Measurements from ENCODE around the gene PZP.
"Not testable (repeated sequence)": the region's sequence is repeated elsewhere in the genome, so short reads cannot be mapped to it uniquely, and the experiment has no call there.

PZP gene

DNA sequence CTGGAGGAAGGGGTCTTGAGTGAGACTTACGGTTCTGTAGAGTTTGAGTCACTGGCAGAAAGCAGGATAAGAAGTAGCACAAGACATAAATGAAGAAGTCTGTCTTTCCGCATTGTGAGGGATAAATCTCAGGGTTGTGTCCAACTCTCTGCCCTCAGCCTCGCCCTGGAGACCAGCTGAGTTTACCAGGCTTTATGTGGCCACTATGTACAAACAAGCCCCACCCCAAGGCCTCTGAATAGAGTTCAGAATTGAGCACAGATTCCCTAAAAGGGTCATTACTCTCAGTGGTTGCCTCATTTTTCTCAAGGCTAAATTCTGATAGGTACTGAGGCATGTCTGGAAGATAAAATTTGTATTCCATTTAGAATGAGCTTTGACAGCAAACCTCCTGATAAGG lies at the start of gene PZP:
Gene PZP, minus strand, starts transcription at position 167 of the 400 bp plus-strand sequence. Its CDS starts 54 bp downstream, at position 113.
- no peak for DNase-seq

DNA sequence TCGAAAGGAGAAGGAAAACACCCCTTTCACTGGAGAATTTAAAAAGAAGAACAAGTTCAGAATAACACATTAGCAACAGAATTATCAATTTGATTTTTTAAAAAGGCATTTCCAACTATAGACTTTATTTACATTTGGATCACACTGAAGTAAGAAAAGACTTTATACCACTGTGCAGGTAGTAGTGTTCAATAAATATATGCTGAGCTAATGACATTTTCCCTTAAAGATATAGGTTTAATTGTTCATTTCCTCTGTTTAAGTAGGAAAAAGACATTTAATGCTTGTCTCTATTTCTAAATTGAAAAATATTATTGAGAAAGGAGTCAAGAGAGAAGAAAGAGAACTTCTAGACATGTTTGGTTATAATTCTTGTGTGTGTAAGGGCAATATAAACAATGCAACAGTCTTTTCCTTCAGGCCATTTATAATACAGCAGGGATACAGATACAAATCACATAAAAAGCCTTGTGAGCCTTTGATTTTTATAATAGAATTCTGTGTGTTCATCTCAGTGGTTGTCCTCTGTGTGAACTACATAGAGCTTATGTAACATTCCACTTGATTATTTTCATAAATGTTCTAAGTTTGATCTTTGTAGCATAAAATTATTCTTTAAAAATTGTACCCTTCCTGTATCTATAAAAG lies 48.7 kb upstream of the PZP start:
- DNase-seq, result no peak

DNA sequence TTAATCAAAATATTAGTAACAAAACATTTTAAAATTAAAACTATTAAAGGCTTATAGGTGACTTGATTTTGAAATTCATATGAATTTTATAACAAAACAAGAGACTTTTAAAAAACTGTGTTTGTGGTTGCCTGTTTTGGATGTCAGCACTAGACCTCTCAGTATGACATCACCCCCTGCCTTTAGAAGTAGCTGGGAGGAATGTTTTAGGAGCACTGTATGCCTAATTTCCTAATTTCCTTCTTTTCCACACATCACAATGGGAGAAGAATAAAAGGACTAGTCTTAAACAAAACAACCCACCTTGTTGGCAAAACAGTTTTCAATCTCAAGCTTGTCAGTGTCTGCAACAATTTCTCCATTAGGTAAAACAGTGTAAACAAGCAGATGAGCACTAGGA lies 48.1 kb upstream of the PZP start:
- DNase-seq, result no peak

DNA sequence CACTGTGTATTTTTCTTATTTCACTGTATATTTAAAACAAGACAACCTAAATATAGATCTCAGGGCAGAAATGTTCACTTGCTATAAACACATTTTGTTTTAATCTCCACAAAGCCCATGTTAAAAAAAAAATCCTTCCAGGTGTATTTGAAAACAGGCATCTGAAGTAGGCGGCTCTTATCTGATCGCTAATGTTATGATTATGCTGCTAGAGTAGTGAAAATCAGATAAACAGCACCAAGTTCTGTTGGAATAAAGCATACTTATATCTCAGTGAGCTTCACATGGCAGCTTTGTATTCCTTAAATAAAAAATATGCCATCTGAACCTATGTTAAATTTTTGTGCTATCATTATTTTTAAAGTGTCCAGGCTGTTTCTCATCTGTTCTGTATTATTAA lies 47.6 kb upstream of the PZP start:
- DNase-seq, result no peak

DNA sequence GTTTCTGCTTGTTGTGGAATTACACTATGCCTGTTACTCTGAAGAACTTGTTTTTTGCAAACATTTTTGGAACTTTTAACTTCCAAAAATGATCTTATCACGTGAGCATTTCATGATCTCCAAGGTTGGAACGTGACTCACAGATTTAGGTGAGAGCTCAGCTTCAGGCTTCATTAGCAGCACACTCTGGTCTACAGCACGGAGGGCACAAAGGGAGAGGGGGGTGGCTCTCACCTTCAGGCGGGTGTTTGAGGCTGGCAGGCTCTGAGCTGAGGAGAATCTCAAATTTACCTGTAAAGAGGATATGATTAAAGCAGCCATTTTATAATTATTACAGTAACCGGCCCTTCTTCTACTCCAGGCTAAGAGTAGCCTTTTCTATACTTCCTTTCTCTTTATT lies 45.3 kb upstream of the PZP start:
- no peak for DNase-seq

DNA sequence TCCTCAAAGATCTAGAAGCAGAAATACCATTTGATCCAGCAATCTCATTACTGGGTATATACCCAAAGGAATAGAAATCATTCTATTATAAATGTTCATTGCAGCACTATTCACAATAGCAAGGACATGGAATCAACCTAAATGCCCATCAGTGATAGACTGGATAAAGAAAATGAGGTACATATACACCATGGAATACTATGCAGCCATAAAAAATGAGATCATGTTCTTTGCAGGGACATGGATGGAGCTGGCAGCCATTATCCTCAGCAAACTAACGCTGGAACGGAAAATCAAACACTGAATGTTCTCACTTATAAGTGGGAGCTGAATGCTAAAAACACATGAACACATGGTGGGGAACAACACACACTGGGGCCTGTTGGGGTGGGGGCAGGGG lies 44.6 kb upstream of the PZP start:
- not testable (repeated sequence) for DNase-seq

DNA sequence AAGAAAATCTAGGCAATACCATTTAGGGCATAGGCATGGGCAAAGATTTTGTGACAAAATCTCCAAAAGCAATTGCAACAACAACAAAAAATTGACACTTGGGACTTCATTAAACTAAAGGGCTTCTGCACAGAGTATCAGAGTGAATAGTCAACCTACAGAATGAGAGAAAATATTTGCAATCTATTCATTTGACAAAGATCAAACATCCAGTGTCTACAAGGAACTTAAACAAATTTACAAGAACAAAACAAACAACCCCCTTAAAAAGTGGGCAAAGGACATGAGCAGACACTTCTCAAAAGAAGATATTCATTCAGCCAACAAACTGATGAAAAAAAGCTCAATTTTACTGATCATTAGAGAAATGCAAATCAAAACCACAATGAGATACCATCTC lies 44.1 kb upstream of the PZP start:
- no peak for DNase-seq

DNA sequence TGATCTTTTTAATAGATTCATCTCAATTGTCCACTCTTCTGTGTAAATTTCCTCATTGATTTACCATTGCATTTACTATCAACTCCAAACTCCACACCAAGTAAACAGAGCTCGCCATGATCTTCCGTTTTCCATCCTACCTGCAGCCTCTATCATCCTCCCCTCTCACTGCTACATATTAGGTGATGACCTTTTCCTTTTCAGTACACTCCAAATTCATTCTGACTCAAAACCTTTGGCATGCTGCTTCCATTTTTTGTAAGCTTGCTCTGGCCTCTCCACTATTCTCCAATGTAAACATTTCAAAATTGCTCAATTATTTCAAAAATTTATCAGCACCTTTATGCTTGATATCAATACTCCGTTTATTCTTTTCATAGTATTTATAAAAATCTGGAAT lies 40.2 kb upstream of the PZP start:
- DNase-seq, result no peak

DNA sequence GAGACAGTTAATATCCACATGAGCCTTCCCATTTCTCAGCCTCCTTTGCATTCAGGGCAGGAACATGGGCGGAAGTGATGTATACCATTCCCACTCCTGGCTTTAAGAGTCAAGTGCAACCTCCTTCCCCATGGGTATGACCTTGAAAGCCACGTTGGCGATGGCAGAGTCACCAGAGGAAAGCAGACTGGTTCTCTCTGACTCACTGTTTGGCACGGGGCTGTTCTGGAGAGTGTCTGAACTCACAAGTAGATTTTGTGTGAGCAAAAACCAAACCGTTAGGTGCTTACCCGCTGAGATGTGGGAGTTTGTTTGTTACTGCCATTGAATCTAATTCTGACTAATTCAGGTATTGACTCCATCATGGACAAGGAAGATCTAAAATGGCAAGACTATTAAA lies 36.7 kb upstream of the PZP start:
- DNase-seq, result no peak

DNA sequence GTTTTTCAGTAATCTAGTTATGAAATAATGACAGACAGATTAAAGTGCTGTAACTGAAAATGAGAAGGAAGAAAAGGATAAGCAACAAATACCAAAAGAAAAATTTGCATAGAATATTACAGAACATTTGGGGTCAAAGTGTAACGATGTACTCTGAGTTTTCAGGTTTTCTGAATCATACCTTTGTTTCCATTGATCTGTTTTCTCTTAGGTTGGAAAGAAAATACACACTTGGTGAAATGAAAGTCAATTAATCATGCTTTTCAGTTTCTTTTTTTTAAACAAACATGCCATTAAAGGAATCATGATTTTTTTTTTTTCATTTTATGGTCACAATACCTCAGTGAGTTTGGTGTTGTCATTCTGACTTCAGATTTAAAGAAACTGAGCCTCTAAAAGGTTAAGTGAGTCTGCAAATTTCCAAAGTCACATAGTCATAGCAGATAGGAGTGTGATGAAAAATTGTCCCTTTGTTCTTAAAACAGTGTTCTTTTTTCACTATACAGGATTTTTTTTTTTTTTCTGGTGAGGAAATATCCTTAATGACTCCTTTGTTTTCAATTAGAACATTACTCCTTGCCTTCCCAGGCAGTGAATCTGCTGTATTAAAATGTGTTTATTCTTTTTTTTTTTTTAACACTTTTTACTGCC lies 35.9 kb upstream of the PZP start:
- DNase-seq, result no peak

DNA sequence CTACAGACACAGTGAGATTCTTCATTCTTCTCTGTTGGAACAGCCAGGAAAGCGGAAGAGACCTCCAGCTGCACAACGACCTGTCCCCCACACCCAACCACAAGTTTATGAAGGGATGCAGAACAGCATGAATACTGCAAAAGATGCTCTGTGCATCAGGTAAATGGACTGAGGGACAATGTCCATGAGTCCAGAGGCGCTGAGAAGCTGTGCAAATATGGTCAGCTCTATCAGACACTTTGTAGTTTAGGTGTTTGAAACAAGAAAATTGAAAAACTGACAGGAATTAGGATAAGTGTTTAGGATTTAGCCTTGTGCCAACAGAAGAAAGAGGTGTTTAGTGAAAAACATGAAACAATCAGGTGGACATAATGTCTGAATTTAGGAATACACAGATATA lies 33.1 kb upstream of the PZP start:
- DNase-seq, result no peak

DNA sequence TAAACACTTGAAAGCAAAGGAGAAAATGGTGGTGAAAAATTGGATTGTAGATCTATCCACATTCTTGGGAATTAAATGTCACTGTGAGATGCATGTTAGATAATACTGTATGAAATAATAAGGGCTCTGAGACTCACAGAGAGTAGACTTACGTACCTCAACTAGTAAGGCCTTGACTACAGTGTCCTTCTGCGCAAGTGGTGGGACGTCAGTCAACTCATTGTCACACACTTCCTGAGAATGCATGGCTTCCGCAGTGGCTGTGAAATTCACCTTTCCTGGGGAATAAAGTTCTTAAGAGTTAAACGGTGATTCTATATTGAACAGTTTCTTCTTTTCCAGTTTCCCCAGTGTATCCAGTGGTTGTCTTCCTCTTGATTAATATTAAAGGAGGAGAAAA lies 32.6 kb upstream of the PZP start:
- no peak for DNase-seq

DNA sequence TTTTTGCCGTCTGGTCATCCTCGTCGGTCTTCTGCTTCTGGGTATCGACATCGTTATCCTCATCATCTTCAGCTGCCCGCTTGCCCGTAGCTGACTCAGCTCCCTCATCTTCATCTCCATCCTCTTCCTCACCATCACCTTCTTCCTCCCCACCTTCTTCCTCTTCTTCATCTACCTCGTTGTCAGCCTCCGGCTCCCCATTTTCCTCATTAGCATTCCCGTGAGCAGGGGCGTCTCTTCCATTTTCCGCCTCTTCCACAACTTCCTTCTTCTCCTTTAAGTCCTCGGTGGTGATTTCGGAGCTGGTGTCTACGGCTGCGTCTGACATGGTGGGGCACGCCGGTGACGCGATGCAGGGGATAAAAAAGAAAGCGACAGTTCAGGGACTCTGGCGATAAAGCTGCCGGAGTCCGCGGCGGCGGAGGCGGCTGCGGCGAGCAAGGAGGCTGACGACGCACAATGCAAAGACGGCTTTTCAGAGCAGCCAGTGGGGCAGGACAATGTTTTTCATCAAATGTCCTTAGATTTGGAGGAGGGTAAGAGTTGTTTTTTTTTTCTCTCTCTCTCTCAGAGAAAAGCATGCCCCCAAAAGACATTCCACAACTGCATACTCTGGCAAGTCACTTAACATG lies 31.9 kb upstream of the PZP start:
- DNase-seq, result peak; percentile 11

DNA sequence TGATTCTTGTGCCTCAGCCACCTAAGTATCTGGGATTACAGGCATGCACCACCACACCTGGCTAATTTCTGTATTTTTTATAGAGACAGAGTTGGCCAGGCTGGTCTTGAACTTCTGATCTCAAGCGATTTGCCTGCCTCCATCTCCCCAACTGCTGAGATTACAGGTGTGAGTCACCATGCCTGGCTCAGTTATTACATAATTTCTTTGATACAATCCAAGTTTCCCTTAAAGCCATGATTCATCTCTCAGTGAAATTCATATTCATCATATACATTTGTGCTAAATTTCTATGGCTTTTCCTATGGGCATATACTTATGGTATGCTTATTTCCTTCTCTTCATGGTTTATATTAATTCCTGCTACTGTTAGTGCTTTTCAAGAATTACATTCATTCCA lies 29.1 kb upstream of the PZP start:
- no peak for DNase-seq

DNA sequence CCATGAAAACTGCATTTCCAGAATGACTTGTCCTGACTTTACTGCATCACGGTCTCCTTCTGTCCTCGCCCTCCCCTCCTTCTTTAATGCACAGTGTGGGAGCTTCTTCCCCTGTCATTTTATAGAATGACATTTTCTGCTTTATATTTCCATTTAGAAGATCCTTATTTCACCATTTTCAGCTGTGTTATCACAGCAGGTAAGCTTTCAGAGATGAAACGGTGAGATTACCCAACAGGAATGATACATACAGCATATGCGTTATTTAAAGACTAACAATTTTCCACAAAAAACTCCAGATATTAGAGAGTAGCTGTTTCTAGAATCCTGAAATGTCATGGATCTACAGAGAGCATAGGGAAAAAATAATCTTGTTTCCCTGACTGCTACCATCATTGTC lies 27.3 kb upstream of the PZP start:
- DNase-seq, result no peak

DNA sequence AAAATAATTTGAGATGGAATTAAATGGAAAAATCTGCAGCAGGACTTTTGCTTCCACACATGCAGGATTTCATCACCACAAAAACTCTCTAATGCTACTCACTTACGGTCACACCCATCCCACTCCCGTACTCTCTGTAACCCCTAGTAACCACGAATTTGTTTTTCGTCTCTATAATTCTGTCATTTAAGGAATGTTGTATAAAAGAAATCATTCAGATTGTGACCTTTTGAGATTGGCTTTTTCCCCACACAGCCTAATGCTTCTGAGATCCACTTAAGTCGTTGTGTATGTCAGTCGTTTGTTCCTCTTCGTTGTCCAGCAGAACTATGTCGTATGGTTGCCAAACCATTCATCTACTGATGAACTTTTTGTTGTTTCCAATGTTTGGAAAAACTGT lies 19.8 kb upstream of the PZP start:
- DNase-seq, result no peak

DNA sequence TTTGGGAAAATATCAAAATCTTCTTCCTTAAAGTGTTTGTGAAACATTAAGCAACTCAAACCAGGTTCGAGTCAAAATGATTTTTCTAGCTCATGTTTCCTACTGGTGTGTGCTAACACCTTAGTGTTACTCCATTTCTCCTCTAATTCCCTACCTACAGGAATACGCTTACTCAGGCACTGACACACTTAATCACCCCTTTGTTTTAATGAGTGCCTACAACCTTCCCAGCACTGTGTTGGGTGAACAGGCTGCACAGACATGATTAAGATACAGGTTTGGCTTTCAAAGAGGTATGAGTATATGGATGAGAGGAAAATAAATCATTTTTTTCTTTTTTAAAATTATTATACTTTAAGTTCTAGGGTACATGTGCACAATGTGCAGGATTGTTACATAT lies 15.6 kb upstream of the PZP start:
- no peak for DNase-seq

DNA sequence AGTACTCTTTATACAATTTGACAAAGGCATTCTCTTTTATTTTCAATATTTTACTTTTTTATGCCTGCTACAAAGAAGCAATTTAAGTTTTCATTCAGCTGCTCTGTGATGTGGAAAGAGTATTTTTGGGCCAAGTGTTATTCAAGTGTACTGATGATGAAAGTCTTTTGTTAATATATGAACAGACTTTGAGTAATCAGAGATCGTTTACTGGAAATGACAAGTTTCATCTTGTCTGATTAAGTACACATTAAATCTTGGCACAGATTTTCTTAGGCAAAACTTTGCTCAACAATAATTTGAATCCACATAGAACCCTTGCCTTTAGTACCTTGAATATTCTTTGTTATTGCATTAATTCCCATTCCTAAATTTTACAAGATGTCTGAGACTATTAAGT lies 13.3 kb upstream of the PZP start:
- DNase-seq, result no peak

DNA sequence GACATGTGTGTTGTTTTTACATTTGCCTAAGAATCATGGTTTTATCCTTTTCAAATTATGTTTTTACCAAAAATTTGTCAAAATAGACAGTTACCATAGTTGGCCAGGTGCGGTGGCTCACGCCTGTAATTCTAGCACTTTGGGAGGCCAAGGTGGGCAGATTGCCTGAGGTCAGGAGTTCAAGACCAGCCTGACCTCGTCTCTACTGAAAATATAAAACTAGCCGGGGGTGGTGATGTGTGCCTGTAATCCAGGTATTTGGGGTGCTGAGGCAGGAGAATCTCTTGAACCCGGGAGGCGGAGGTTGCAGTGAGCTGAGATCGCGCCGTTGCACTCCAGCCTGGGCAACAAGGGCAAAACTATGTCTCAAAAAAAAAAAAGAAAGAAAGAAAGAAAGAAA lies 12.8 kb upstream of the PZP start:
- DNase-seq, result not testable (repeated sequence)

DNA sequence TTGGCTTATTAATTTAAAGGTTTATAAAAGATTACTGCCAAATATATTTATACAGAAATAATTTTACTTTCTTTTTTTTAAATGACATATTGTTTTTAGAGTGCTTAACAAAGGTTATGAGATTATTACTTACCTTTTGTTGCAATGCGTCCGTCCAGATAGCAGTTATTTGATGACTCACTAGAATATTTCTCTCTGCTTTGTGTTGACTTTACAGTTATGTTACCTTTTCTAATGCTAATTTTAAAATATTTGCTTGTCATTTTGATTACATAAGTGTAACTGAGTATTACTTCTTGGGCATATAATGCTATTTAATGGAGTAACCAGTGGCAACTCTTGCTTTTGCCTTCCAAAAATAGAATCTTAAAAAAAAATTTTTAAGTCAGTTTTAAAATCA lies 6.3 kb upstream of the PZP start:
- DNase-seq, result no peak

DNA sequence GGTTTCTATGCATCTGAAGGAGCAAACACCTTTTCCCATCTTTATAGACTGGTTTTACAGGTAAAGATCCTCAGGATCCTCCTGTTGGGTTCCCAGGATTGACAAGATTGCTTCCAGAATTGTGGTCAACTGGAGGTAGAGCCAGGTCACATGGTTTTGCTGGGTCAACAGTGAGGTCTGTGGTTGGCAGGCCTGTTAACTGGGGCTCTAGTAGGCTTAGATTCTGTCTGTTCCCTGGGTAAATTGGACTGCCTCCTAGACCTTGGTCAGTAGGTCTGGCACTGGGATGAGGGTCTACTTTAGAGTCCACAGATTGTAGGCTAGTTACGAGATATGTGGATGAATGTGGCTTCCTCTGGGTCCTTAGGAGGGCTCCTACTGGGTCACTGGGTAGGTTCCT lies 3.5 kb upstream of the PZP start:
- DNase-seq, result no peak

DNA sequence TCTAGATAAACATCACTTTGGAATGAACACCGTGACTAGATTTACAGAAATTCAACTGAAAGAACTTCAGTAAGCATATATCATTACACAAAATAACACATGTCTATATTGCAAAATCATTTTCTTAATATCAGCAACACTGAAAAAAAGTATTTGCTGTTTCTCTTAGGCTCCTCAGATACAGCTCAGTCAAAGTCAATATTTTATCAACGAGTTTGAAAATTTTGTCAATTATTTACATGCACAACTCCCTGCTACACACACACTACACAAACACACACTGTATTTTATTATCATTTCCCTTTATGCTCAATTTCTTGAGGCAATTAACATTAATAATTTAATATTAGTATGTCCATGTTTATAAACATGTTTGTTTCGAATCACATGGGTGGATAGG lies 3.8 kb downstream of the PZP start:
- DNase-seq, result no peak

DNA sequence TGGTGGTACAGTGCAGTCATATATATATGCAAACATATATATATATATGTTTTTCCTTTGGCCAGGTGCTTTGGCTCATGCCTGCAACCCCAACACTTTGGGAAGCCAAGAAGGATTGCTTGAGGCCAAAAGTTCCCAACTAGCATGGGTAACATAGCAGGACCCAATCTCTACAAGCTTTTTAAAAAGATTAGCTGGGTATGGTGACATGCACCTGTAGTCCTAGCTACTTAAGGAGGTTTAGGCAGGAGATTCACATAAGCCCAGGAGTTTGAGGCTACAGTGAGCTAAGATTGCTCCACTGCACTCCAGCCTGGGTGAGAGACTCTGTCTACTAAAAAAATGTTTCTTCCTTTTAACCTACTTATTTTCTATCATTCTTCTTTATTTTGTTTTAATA lies 10.2 kb downstream of the PZP start:
- DNase-seq, result no peak

DNA sequence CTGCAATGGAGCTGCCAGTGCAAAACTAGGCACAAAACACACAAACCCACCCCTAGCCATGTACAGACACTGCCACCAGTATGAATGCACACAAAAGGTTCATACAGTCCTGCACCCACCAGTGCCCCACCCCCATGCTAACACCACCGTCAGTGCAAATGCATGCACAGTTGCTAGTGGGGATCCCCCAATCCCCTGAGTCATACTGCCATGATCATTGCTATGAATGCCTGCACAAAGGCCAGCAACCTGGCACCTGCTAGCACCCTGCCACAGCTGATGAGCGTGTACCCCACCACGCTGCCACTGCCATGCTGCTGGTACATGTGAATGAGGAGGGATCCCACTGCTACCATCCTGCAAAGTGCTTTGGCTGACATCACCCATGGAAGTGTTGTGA lies 23.9 kb downstream of the PZP start:
- no peak for DNase-seq

DNA sequence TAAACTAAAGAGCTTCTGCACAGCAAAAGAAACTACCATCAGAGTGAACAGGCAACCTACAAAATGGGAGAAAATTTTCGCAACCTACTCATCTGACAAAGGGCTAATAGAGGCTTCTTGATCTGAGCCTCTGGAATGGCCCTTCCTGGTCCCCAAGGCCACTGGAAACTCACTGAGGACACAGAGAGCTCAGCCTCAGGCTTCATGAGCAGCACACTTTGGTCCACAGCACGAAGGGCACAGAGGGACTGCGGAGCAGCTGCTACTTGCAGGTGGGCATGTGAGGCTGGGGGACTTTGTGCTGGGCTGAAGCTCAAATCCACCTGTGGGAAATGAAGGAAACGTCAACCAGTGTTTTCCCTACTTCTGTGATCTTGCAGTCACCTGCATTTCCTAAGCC lies 27.4 kb downstream of the PZP start:
- DNase-seq, result no peak

Data from CD4-positive, alpha-beta T cell treated with Interleukin-6 for 4 hours (primary cell).